Activated CD4-positive, CD25-positive, alpha-beta regulatory T cell treated with anti-CD3 and anti-CD28 coated beads, Interleukin-2, amount 50 U/mL, for 72 hours (primary cell): Measurements from ENCODE around the gene MAG.

Experiments used
- DNase-seq: peaks from one replicate; pipeline ENCODE4 v3.0.0; 2021

MAG gene

GRCh38 chr19:35265126-35265899 lies 26.6 kb upstream of the MAG start:
- DNase-seq, result peak; percentile 23

GRCh38 chr19:35265900-35266519 lies 26.0 kb upstream of the MAG start:
- DNase-seq, result peak; percentile 30

GRCh38 chr19:35266520-35267352 lies 25.2 kb upstream of the MAG start:
- DNase-seq, result no peak

- peak; percentile 60 for DNase-seq
These were observed 24.6 kb upstream of the MAG start for GRCh38 chr19:35267353-35267817.

GRCh38 chr19:35267818-35268535 lies 24.0 kb upstream of the MAG start:
- peak; percentile 83 for DNase-seq

- DNase-seq, result peak; percentile 72
These were observed 23.2 kb upstream of the MAG start, which contains the start of gene USF2 for GRCh38 chr19:35268536-35269437. Gene USF2, plus strand, starts transcription at chr19:35268962. Its CDS starts 140 bp downstream, at chr19:35269102.

GRCh38 chr19:35269438-35270117 lies 22.4 kb upstream of the MAG start:
- peak; percentile 83 for DNase-seq

- DNase-seq, result no peak
These were observed 21.6 kb upstream of the MAG start for GRCh38 chr19:35270381-35270811.

- no peak for DNase-seq
These were observed 20.4 kb upstream of the MAG start for GRCh38 chr19:35271546-35271945.

GRCh38 chr19:35272122-35272719 lies 19.7 kb upstream of the MAG start:
- no peak for DNase-seq

- no peak for DNase-seq
These were observed 18.9 kb upstream of the MAG start for GRCh38 chr19:35272954-35273649.

GRCh38 chr19:35273686-35274259 lies 18.2 kb upstream of the MAG start:
- no peak for DNase-seq

GRCh38 chr19:35274323-35274722 lies 17.6 kb upstream of the MAG start:
- no peak for DNase-seq

GRCh38 chr19:35276706-35277281 lies 15.2 kb upstream of the MAG start:
- no peak for DNase-seq

- no peak for DNase-seq
These were observed 13.2 kb upstream of the MAG start for GRCh38 chr19:35278578-35279284.

GRCh38 chr19:35279374-35279773 lies 12.6 kb upstream of the MAG start:
- no peak for DNase-seq

- no peak for DNase-seq
These were observed 11.8 kb upstream of the MAG start for GRCh38 chr19:35279985-35280821.
